SK-N-SH (cell line): ENCODE results near the gene GASK1A. TPM values are rescaled to one million over a fixed set of nuclear protein-coding genes. Genes with fewer than 3 reads are reported as not detected.

Experiments used
- CTCF ChIA-PET: fragments of 300-600, 350-600 bp; formaldehyde crosslinking; extraction: SDS; loops from one replicate; lab custom pipeline; 2021; lab: Yijun Ruan, JAX
- POLR2A ChIA-PET: fragments of 350-600 bp; sonication (Branson Sonifier 250); formaldehyde crosslinking; extraction: SDS; loops from one replicate; lab custom pipeline; 2020; ENCODE audit warnings: antibody characterized with exemption, inconsistent platforms; lab: Yijun Ruan, JAX
- DNase-seq: peaks from one replicate; pipeline ENCODE4 v3.0.0; 2012
- H2AFZ ChIP-seq: fragments of 200-600 bp; sonication (generic); 2 replicates; pipeline ENCODE4 v1.8.1; 2016; ENCODE audit warnings: antibody characterized with exemption, mild to moderate bottlenecking, low read depth
- H3F3A ChIP-seq: fragments of 200-600 bp; sonication (generic); replicated peaks from 2 replicates; pipeline ENCODE3; 2016; ENCODE audit warnings: antibody characterized with exemption, mild to moderate bottlenecking; ENCODE audit not compliant: insufficient read depth
- H3K27ac ChIP-seq, 2 experiments: fragments of 200-500 bp in 1 of 2; fragments of 200-600 bp in 1 of 2; sonication (Bioruptor generic) in 1 of 2; sonication (generic), shearing (Covaris generic) in 1 of 2; 2 replicates each; pipeline versions ENCODE4 v1.5.1 to v1.6.1; 2014 to 2016; ENCODE audit warnings: low read depth in 2 of 2, inconsistent platforms in 1 of 2, low read length in 1 of 2, mild to moderate bottlenecking in 1 of 2, mixed read lengths in 1 of 2
- H3K27me3 ChIP-seq: fragments of 200-600 bp; sonication (generic), shearing (Covaris generic); 2 replicates; pipeline ENCODE4 v1.6.1; 2016; ENCODE audit warnings: mixed run types; ENCODE audit not compliant: insufficient read depth
- H3K36me3 ChIP-seq, 2 experiments: fragments of 200-500 bp in 1 of 2; fragments of 200-600 bp in 1 of 2; sonication (Bioruptor generic) in 1 of 2; sonication (generic) in 1 of 2; replicated peaks in 1 of 2; 2 replicates each; pipeline versions ENCODE3 to v1.5.1; 2014 to 2016; ENCODE audit warnings: low read length in 1 of 2, mild to moderate bottlenecking in 1 of 2; ENCODE audit not compliant: insufficient read depth in 2 of 2, control insufficient read depth in 1 of 2
- H3K4me1 ChIP-seq, 2 experiments: fragments of 200-500 bp in 1 of 2; fragments of 200-600 bp in 1 of 2; sonication (Bioruptor generic) in 1 of 2; sonication (generic), shearing (Covaris generic) in 1 of 2; 2 replicates each; pipeline versions ENCODE4 v1.5.1 to v1.6.1; 2014 to 2016; ENCODE audit warnings: low read depth in 1 of 2, low read length in 1 of 2, mixed run types in 1 of 2; ENCODE audit not compliant: insufficient read depth in 2 of 2, control insufficient read depth in 1 of 2
- H3K4me2 ChIP-seq: fragments of 200-600 bp; sonication (generic), shearing (Covaris generic); 2 replicates; pipeline ENCODE4 v1.6.1; 2017; ENCODE audit warnings: mixed run types
- H3K4me3 ChIP-seq, 2 experiments: fragments of 200-500 bp in 1 of 2; fragments of 200-600 bp in 1 of 2; sonication (Bioruptor generic) in 1 of 2; sonication (generic), shearing (Covaris generic) in 1 of 2; 2 replicates each; pipeline versions ENCODE4 v1.5.1 to v1.8.1; 2014 to 2016; ENCODE audit warnings: low read depth in 2 of 2, inconsistent platforms in 1 of 2, low read length in 1 of 2, mild to moderate bottlenecking in 1 of 2, mixed read lengths in 1 of 2, moderate library complexity in 1 of 2
- H3K79me2 ChIP-seq: fragments of 200-600 bp; sonication (generic); 2 replicates; pipeline ENCODE4 v1.8.1; 2017; ENCODE audit warnings: mild to moderate bottlenecking; ENCODE audit not compliant: insufficient read depth
- H3K9ac ChIP-seq: fragments of 200-600 bp; sonication (generic); 2 replicates; pipeline ENCODE4 v1.6.1; 2017; ENCODE audit warnings: mixed run types
- H3K9me2 ChIP-seq: fragments of 200-600 bp; sonication (generic); 2 replicates; pipeline ENCODE4 v1.6.1; 2017; ENCODE audit warnings: mixed run types
- H3K9me3 ChIP-seq: fragments of 200-600 bp; sonication (generic); 2 replicates; pipeline ENCODE4 v1.6.1; 2017; ENCODE audit warnings: mixed run types, mild to moderate bottlenecking, moderate library complexity
- H4K20me1 ChIP-seq: fragments of 200-600 bp; sonication (generic); 2 replicates; pipeline ENCODE4 v1.6.1; 2017; ENCODE audit warnings: mild to moderate bottlenecking, mixed run types; ENCODE audit not compliant: insufficient read depth
- EP300 ChIP-seq, 2 experiments: IDR thresholded peaks; 2 replicates each; pipeline versions ENCODE4 v1.4.0 to v1.6.1; 2012; ENCODE audit warnings: borderline replicate concordance in 1 of 2, low read depth in 1 of 2, low read length in 1 of 2
- FOSL2 ChIP-seq: IDR thresholded peaks from 2 replicates; pipeline ENCODE4 v1.4.0; 2012; ENCODE audit warnings: low read depth, mild to moderate bottlenecking, moderate library complexity, borderline replicate concordance
- FOXJ3 ChIP-seq: sonication (generic); formaldehyde crosslinking; IDR thresholded peaks from 2 replicates; pipeline ENCODE4 v1.5.1; 2020; ENCODE audit warnings: mild to moderate bottlenecking, missing genetic modification reagents
- FOXM1 ChIP-seq: IDR thresholded peaks from 2 replicates; pipeline ENCODE4 v1.4.0; 2012; ENCODE audit warnings: low read depth, mild to moderate bottlenecking
- IRF3 ChIP-seq: fragments of 150-350 bp; IDR thresholded peaks from 2 replicates; pipeline ENCODE4 v1.6.1; 2016; ENCODE audit warnings: mild to moderate bottlenecking, low read depth, low read length
- MEF2A ChIP-seq: IDR thresholded peaks from 2 replicates; pipeline ENCODE4 v1.4.0; 2012; ENCODE audit warnings: low read depth, borderline replicate concordance
- NFIC ChIP-seq: IDR thresholded peaks from 2 replicates; pipeline ENCODE4 v1.4.0; 2012; ENCODE audit warnings: borderline replicate concordance
- PBX3 ChIP-seq: IDR thresholded peaks from 2 replicates; pipeline ENCODE4; 2012
- REST ChIP-seq: IDR thresholded peaks from 2 replicates; pipeline ENCODE4 v1.6.1; 2012; ENCODE audit warnings: mild to moderate bottlenecking, low read depth, low read length, moderate library complexity
- SIN3A ChIP-seq: IDR thresholded peaks from 2 replicates; pipeline ENCODE4 v1.6.1; 2012; ENCODE audit warnings: low read depth, mild to moderate bottlenecking, low read length, moderate library complexity, borderline replicate concordance
- SMC3 ChIP-seq: IDR thresholded peaks from 2 replicates; pipeline ENCODE4 v1.6.1; 2012; ENCODE audit warnings: low read depth, low read length, improper control_type of control experiment
- TAF1 ChIP-seq: IDR thresholded peaks from 2 replicates; pipeline ENCODE4 v1.6.1; 2012; ENCODE audit warnings: low read depth, mild to moderate bottlenecking, low read length, moderate library complexity, borderline replicate concordance
- USF1 ChIP-seq: IDR thresholded peaks from 2 replicates; pipeline ENCODE4 v1.4.0; 2012; ENCODE audit warnings: low read depth, borderline replicate concordance
- ZBTB33 ChIP-seq: IDR thresholded peaks from 2 replicates; pipeline ENCODE4 v1.4.0; 2012; ENCODE audit warnings: low read depth, borderline replicate concordance
- WGBS: methylation state at CpG from one replicate; pipeline ENCODE4 v1.1.6; 2017; ENCODE audit warnings: low lambda C conversion rate; 5-methylcytosine and 5-hydroxymethylcytosine counted together
- polyA plus RNA-seq, 3 experiments: library from polyadenylated mRNA; depleted of rRNA; stranded (reverse); fragments of >200 nt; gene quantifications; 2 replicates each; pipeline ENCODE4 v1.2.3, GENCODE V29; 2012
- TF ChIP-seq, protein P1 (sequence below): fragments of 150-350 bp; IDR thresholded peaks from 2 replicates; pipeline ENCODE4 v1.6.1; 2017; ENCODE audit warnings: antibody characterized with exemption, low read length, low read depth, borderline replicate concordance
- TF ChIP-seq, protein P2 (sequence below): fragments of 200-600 bp; sonication (generic); IDR thresholded peaks from 2 replicates; pipeline ENCODE4 v1.6.1; 2017; ENCODE audit warnings: antibody characterized with exemption, mild to moderate bottlenecking, moderate library complexity

GASK1A gene
- polyA plus RNA-seq, 1 of the 3 experiments (the other 2 are of a cell fraction) = not detected

DNA sequence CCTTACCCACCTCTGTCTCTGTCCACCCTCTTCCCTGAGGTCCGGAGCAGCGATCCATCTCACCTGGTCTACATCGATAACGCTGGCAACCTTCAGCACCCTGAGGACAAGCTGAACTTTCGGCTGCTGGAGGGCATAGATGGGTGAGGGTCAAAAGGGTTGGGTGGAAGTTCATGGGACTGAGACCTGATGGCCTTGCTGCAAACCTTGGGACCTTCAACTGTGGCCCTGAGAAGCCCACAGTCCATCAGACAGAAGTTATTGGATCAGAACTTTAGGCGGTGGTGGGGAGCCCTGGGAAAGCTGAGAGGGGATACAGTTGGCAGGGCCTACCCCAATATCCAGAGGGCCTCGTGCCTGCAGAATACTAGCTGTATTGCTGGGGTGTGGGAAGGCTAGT lies 76.3 kb downstream of the GASK1A start (continued):
- TF ChIP-seq REST = no peak
- no peak for TF ChIP-seq SIN3A

- no peak overlapping the region for H3K4me2 ChIP-seq
- H3K79me2 ChIP-seq = no peaks in the 10 kb centered on the region
- 36% methylated on average over 14 of the region's 15 CpGs for WGBS
- H3K36me3 ChIP-seq = no peaks in the 10 kb centered on the region
- H3F3A ChIP-seq = no peaks in the 10 kb centered on the region
- no peaks in the 10 kb centered on the region for H3K9me2 ChIP-seq
- DNase-seq = no peak
- no peaks in the 10 kb centered on the region for H3K27me3 ChIP-seq
- no peaks in the 10 kb centered on the region for H3K9me3 ChIP-seq
- no peak overlapping the region for H3K4me3 ChIP-seq
- POLR2A ChIA-PET = no interaction called here
- H4K20me1 ChIP-seq = no peaks in the 10 kb centered on the region
- H3K9ac ChIP-seq = no peak overlapping the region
- H3K4me1 ChIP-seq = no peaks in the 10 kb centered on the region; a peak in 1 of 4 replicates
- CTCF ChIA-PET = no interaction called here
- no peak overlapping the region for H2AFZ ChIP-seq
- no peak overlapping the region for H3K27ac ChIP-seq
- no peak for TF ChIP-seq SIN3A
- TF ChIP-seq, protein P1, sequence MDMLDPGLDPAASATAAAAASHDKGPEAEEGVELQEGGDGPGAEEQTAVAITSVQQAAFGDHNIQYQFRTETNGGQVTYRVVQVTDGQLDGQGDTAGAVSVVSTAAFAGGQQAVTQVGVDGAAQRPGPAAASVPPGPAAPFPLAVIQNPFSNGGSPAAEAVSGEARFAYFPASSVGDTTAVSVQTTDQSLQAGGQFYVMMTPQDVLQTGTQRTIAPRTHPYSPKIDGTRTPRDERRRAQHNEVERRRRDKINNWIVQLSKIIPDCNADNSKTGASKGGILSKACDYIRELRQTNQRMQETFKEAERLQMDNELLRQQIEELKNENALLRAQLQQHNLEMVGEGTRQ = no peak
- no peak for TF ChIP-seq ZBTB33
- no peak for TF ChIP-seq NFIC
- TF ChIP-seq EP300 (IDR thresholded peaks at IDR 0.05; ENCODE audit: borderline replicate concordance in 1 of 2, low read depth in 1 of 2, low read length in 1 of 2) = no peak
- no peak for TF ChIP-seq SMC3
- TF ChIP-seq PBX3 = no peak
- TF ChIP-seq FOSL2 = no peak
- TF ChIP-seq FOXJ3 = no peak
- TF ChIP-seq IRF3 = no peak
- no peak for TF ChIP-seq FOXM1
- TF ChIP-seq, protein P2, sequence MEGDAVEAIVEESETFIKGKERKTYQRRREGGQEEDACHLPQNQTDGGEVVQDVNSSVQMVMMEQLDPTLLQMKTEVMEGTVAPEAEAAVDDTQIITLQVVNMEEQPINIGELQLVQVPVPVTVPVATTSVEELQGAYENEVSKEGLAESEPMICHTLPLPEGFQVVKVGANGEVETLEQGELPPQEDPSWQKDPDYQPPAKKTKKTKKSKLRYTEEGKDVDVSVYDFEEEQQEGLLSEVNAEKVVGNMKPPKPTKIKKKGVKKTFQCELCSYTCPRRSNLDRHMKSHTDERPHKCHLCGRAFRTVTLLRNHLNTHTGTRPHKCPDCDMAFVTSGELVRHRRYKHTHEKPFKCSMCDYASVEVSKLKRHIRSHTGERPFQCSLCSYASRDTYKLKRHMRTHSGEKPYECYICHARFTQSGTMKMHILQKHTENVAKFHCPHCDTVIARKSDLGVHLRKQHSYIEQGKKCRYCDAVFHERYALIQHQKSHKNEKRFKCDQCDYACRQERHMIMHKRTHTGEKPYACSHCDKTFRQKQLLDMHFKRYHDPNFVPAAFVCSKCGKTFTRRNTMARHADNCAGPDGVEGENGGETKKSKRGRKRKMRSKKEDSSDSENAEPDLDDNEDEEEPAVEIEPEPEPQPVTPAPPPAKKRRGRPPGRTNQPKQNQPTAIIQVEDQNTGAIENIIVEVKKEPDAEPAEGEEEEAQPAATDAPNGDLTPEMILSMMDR = no peak
- no peak for TF ChIP-seq USF1
- no peak for TF ChIP-seq MEF2A
- no peak for TF ChIP-seq TAF1
Measured at GRCh38 chr3:43055806-43056770, 77.0 kb downstream of the GASK1A start.
